Coronary artery (tissue), 2 donors: ENCODE data around the gene ZNF775.

Experiments used
- DNase-seq: peaks from one replicate; pipeline ENCODE4 v3.0.0-alpha.2; 2017; ENCODE audit warnings: low spot score
- H3K27ac ChIP-seq, 2 donors: fragments of 200-600 bp; sonication (generic); one replicate each; pipeline ENCODE4 v1.5.1; 2016 to 2019
- H3K4me3 ChIP-seq: fragments of 200-600 bp; sonication (generic); 2 replicates; pipeline ENCODE4 v1.5.1; 2016; ENCODE audit warnings: mild to moderate bottlenecking, moderate library complexity
- CTCF ChIP-seq: fragments of 200-600 bp; sonication (generic); IDR thresholded peaks from one replicate; pipeline ENCODE4 v1.5.1; 2019; ENCODE audit warnings: antibody characterized with exemption

ZNF775 gene

DNA sequence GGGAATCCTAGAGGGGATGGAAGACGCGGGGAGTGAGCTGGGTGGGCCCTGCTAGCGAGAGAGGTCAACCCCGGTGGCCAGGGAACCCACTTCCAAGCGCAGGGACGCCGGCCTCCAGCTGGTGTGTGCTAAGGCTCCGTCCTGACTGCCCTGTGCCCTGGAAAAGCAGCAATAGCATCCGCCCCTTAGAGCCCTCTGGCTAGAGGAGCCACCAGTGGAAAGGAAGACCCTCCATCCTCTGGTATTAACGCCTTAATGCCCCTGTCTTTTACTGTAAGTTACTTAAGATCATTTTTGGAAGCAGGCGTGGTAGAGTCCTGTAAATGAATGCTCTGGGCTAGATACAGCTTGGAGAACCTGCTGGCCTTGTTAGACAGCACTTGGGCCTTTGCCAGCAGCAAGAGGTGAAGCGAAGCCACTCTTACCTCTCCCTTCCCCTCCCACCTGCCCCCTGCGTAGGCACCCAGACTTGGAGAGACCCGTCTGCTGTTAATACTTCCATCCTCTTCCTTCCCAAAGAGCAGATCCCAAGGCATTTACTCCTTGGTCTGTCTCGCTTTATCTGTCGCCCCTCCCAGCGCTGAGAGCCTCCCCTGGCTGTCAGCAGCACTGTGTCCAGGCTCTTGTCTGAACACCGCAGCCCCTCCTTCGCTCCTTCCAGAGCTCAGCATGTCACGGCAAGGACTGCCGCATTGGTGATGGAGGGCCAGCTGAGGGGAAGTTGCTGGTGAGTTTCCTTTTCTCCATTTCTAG, 5.9 kb upstream of the ZNF775 start:
- no peak for TF ChIP-seq CTCF
- DNase-seq = no peak
- Histone ChIP-seq H3K4me3 (no peak overlapping the region), H3K27ac (no peak overlapping the region)

- H3K27ac ChIP-seq = no peak overlapping the region
- H3K4me3 ChIP-seq = no peak overlapping the region
- no peak for TF ChIP-seq CTCF
- DNase-seq = no peak
Measured at GRCh38 chr7:150374026-150374425, 5.1 kb upstream of the ZNF775 start.

GRCh38 chr7:150374472-150374871, 4.7 kb upstream of the ZNF775 start:
- DNase-seq = no peak
- Histone ChIP-seq H3K4me3 (no peak overlapping the region), H3K27ac (no peak overlapping the region)
- TF ChIP-seq CTCF = no peak

DNA sequence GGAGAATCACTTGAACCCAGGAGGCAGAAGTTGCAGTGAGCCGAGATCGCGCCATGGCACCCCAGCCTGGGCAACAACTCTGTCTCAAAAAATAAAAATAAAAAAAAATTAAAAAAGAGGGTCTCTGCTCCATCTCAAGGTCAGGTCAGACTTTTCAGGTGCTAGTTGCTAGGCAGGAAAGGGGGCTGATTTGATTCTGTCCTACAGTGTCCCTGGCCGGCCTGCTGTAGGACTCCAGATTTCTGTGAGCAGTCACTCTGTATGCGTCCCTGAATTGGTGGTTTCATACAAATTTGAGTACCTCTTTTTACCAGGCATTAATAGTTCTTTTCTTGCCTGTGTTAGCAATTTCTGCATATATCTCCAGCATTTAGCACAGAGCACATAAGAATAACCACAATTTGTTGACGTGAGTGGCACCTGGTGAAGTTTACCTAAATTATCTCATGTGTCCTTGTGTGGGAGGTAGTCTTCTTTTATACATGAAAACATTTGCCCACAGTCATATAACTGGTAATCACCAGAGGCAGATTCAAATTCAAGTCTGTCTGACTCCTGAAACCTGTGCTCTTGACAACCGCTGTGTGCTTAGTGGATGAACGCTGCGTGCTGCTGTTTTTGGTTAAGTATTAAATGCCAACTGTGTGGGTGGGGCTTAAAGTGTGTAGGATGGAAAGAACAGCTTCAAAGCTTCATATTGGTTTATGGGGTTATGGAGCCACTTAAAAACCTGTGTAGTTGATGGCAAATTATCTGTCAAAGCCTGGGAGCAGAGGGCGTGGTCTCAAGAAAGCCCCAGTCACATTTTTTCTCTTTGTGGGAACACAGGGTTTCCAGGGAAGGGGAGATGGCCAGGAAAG, 3.2 kb upstream of the ZNF775 start:
- no peak overlapping the region for H3K27ac ChIP-seq

DNA sequence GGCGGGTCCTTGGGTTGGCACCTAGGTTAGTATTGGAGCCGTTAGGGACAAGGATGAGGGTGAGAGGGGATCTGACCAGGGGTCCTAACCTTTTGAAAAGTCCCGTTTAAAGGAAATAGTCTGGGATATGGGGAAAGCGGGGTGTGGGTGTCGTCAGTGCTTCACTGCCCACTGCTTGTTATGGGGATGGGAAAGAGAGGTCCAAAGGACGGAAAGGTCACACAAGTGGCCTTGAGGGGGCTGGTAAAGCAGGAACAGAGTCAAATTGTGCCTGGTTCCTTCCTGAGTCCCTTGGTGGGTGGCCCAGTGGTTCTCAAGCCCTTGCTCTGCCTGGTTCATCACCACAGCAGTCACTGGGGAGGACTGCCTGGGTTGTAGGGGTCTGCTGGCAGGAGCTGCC, 2.6 kb upstream of the ZNF775 start:
- Histone ChIP-seq H3K4me3 (no peak overlapping the region), H3K27ac (no peak overlapping the region)
- DNase-seq = no peak
- TF ChIP-seq CTCF = no peak

More for the DNA sequence above, 3.2 kb upstream of the ZNF775 start:
- TF ChIP-seq CTCF = no peak
- no peak overlapping the region for H3K4me3 ChIP-seq
- no peak for DNase-seq

GRCh38 chr7:150377196-150377595, 1.9 kb upstream of the ZNF775 start:
- no peak for DNase-seq
- no peak overlapping the region for H3K4me3 ChIP-seq
- no peak overlapping the region for H3K27ac ChIP-seq

More at GRCh38 chr7:150377196-150377595, 1.9 kb upstream of the ZNF775 start:
- no peak for TF ChIP-seq CTCF
